H1 (cell line): ENCODE data around the gene KCNQ1. TPM values are rescaled to one million over a fixed set of nuclear protein-coding genes. Genes with fewer than 3 reads are reported as not detected.

Experiments
- CTCF ChIA-PET: fragments of 300-600 bp; sonication (Branson Sonifier 250); formaldehyde crosslinking; loops from one replicate; lab custom pipeline; 2021; ENCODE audit not compliant: partially characterized antibody; lab: Charles Lee
- POLR2A ChIA-PET: fragments of 300-600 bp; sonication (Branson Sonifier 250); formaldehyde crosslinking; loops from one replicate; lab custom pipeline; 2021; ENCODE audit warnings: inconsistent platforms; ENCODE audit not compliant: partially characterized antibody; lab: Charles Lee
- DNase-seq, 2 experiments: peaks; one replicate each; pipeline versions ENCODE4 v3.0.0 to v3.0.0-alpha.2; 2010 to 2022; ENCODE audit warnings: low spot score in 2 of 2, low read depth in 1 of 2, mixed read lengths in 1 of 2
- FAIRE-seq: peaks from 2 replicates; lab custom pipeline; 2011; peaks lifted over from hg19 to GRCh38; lab: Jason Lieb, UNC
- H2AFZ ChIP-seq: 2 replicates; pipeline ENCODE4 v1.8.1; 2012; ENCODE audit warnings: low read length, inconsistent platforms
- H2AK5ac ChIP-seq: 2 replicates; pipeline ENCODE4 v1.6.1; 2013; ENCODE audit warnings: low read depth, low read length
- H2BK120ac ChIP-seq: replicated peaks from 2 replicates; pipeline ENCODE3; 2013; ENCODE audit warnings: low read depth, low read length, inconsistent platforms
- H2BK12ac ChIP-seq: 2 replicates; pipeline ENCODE4 v1.6.1; 2013; ENCODE audit warnings: low read depth, low read length
- H2BK15ac ChIP-seq: 2 replicates; pipeline ENCODE4 v1.6.1; 2013; ENCODE audit warnings: low read length
- H2BK20ac ChIP-seq: 2 replicates; pipeline ENCODE4 v1.6.1; 2013; ENCODE audit warnings: low read length
- H2BK5ac ChIP-seq: 2 replicates; pipeline ENCODE4 v1.6.1; 2013; ENCODE audit warnings: low read depth, low read length
- H3K14ac ChIP-seq: 2 replicates; pipeline ENCODE4 v1.6.1; 2013; ENCODE audit warnings: inconsistent platforms; ENCODE audit not compliant: insufficient read length
- H3K18ac ChIP-seq: 2 replicates; pipeline ENCODE4 v1.6.1; 2013; ENCODE audit warnings: low read length; ENCODE audit errors: extremely low read depth
- H3K23ac ChIP-seq: 2 replicates; pipeline ENCODE4 v1.6.1; 2013; ENCODE audit warnings: inconsistent platforms; ENCODE audit not compliant: insufficient read length
- H3K23me2 ChIP-seq: 2 replicates; pipeline ENCODE4 v1.6.1; 2013; ENCODE audit warnings: low read depth, low read length
- H3K27ac ChIP-seq: 2 replicates; pipeline ENCODE4 v1.6.1; 2011; ENCODE audit warnings: low read depth, low read length, inconsistent platforms
- H3K27me3 ChIP-seq, 4 experiments: replicated peaks in 1 of 4; 1 replicate in 1 of 4; 2 replicates in 3 of 4; pipeline versions ENCODE4 v1.6.1 to v1.8.1; 2011 to 2013; ENCODE audit warnings: low read length in 3 of 4, mild to moderate bottlenecking in 3 of 4, inconsistent platforms in 2 of 4, mixed read lengths in 2 of 4, moderate library complexity in 1 of 4; ENCODE audit not compliant: control insufficient read depth in 3 of 4, insufficient read depth in 3 of 4; ENCODE audit errors: extremely low read depth in 1 of 4
- H3K36me3 ChIP-seq, 4 experiments: 2 replicates each; pipeline versions ENCODE4 v1.6.1 to v1.8.1; 2011 to 2013; ENCODE audit warnings: mild to moderate bottlenecking in 4 of 4, low read length in 3 of 4, moderate library complexity in 2 of 4, control low read depth in 1 of 4, inconsistent platforms in 1 of 4; ENCODE audit not compliant: insufficient read depth in 4 of 4, control insufficient read depth in 2 of 4
- H3K4ac ChIP-seq: replicated peaks from 2 replicates; pipeline ENCODE3; 2013; ENCODE audit warnings: low read length, low read depth, mixed read lengths, inconsistent platforms; ENCODE audit not compliant: insufficient read length
- H3K4me1 ChIP-seq, 4 experiments: replicated peaks in 1 of 4; 1 replicate in 1 of 4; 2 replicates in 3 of 4; pipeline versions ENCODE4 v1.6.1 to v1.8.1; 2011 to 2013; ENCODE audit warnings: low read length in 3 of 4, inconsistent platforms in 2 of 4, mixed read lengths in 1 of 4; ENCODE audit not compliant: insufficient read depth in 4 of 4, control insufficient read depth in 3 of 4
- H3K4me2 ChIP-seq, 2 experiments: 2 replicates each; pipeline versions ENCODE4 v1.6.1 to v1.8.1; 2011 to 2013; ENCODE audit warnings: low read depth in 2 of 2, low read length in 2 of 2, control low read depth in 1 of 2, inconsistent platforms in 1 of 2, mild to moderate bottlenecking in 1 of 2; ENCODE audit not compliant: insufficient read depth in 1 of 2
- H3K4me3 ChIP-seq, 4 experiments: fragments of 200-600, 300-600 bp in 1 of 4; sonication (generic), shearing (Covaris generic), sonication (Bioruptor Twin) in 1 of 4; 2 replicates each; pipeline versions ENCODE4 v1.5.1 to v1.8.1; 2011 to 2016; ENCODE audit warnings: low read length in 4 of 4, low read depth in 3 of 4, control low read depth in 2 of 4, inconsistent platforms in 2 of 4, mild to moderate bottlenecking in 2 of 4, mixed read lengths in 1 of 4, moderate library complexity in 1 of 4; ENCODE audit not compliant: insufficient read depth in 2 of 4; ENCODE audit errors: extremely low read depth in 1 of 4
- H3K56ac ChIP-seq: replicated peaks from 2 replicates; pipeline ENCODE3; 2013; ENCODE audit warnings: low read depth, mild to moderate bottlenecking, mixed read lengths, low read length, inconsistent platforms; ENCODE audit not compliant: insufficient read length
- H3K79me1 ChIP-seq: 2 replicates; pipeline ENCODE4 v1.6.1; 2013; ENCODE audit warnings: low read depth, low read length, control low read depth
- H3K79me2 ChIP-seq, 2 experiments: 2 replicates each; pipeline versions ENCODE4 v1.6.1 to v1.8.1; 2012 to 2013; ENCODE audit warnings: low read length in 2 of 2, mild to moderate bottlenecking in 2 of 2, inconsistent platforms in 1 of 2; ENCODE audit not compliant: insufficient read depth in 2 of 2, control insufficient read depth in 1 of 2
- H3K9ac ChIP-seq, 4 experiments: replicated peaks in 1 of 4; 1 replicate in 1 of 4; 2 replicates in 3 of 4; pipeline versions ENCODE4 v1.6.1 to v1.8.1; 2011 to 2013; ENCODE audit warnings: low read depth in 3 of 4, low read length in 3 of 4, control low read depth in 2 of 4, mild to moderate bottlenecking in 2 of 4, moderate library complexity in 2 of 4, inconsistent platforms in 1 of 4; ENCODE audit errors: extremely low read depth in 1 of 4
- H3K9me3 ChIP-seq, 2 experiments: 2 replicates each; pipeline versions ENCODE4 v1.6.1 to v1.8.1; 2012 to 2013; ENCODE audit warnings: mild to moderate bottlenecking in 2 of 2, moderate library complexity in 2 of 2, control low read depth in 1 of 2, inconsistent platforms in 1 of 2, low read depth in 1 of 2, low read length in 1 of 2, mixed read lengths in 1 of 2; ENCODE audit not compliant: insufficient read depth in 2 of 2
- H4K20me1 ChIP-seq, 2 experiments: replicated peaks in 1 of 2; 2 replicates each; pipeline versions ENCODE3 to v1.8.1; 2011 to 2013; ENCODE audit warnings: inconsistent platforms in 2 of 2, low read length in 2 of 2, mild to moderate bottlenecking in 1 of 2; ENCODE audit not compliant: insufficient read depth in 2 of 2, control insufficient read depth in 1 of 2
- H4K5ac ChIP-seq: 2 replicates; pipeline ENCODE4 v1.6.1; 2013; ENCODE audit warnings: low read length, low read depth, mixed read lengths, inconsistent platforms; ENCODE audit not compliant: insufficient read length
- H4K8ac ChIP-seq: 2 replicates; pipeline ENCODE4 v1.8.0; 2013; ENCODE audit warnings: mild to moderate bottlenecking, moderate library complexity, low read length, inconsistent platforms; ENCODE audit not compliant: insufficient read depth; ENCODE audit errors: extremely low read depth
- H4K91ac ChIP-seq: replicated peaks from 2 replicates; pipeline ENCODE3; 2013; ENCODE audit warnings: low read length, mixed read lengths, inconsistent platforms; ENCODE audit not compliant: insufficient read length
- CEBPB ChIP-seq: IDR thresholded peaks from 2 replicates; pipeline ENCODE4 v1.6.1; 2012; ENCODE audit warnings: low read depth, low read length
- CHD2 ChIP-seq: IDR thresholded peaks from 2 replicates; pipeline ENCODE4 v1.6.1; 2012; ENCODE audit warnings: low read length, improper control_type of control experiment
- KDM5A ChIP-seq: fragments of 200-600 bp; IDR thresholded peaks from 2 replicates; pipeline ENCODE4 v1.7.1; 2012; ENCODE audit warnings: mild to moderate bottlenecking, low read length, inconsistent platforms, mixed read lengths
- RNF2 ChIP-seq: fragments of 200-900, 300-1000 bp; sonication (generic); IDR thresholded peaks from 2 replicates; pipeline ENCODE4 v1.7.1; 2016; ENCODE audit warnings: borderline replicate concordance, low read depth, mild to moderate bottlenecking, antibody characterized with exemption, low read length; ENCODE audit not compliant: poor library complexity, severe bottlenecking; ENCODE audit errors: missing control alignments
- SIRT6 ChIP-seq: IDR thresholded peaks from one replicate; pipeline ENCODE4 v1.7.1; 2012; ENCODE audit warnings: low read length, inconsistent platforms
- SUZ12 ChIP-seq: fragments of 200-600 bp; sonication (generic); IDR thresholded peaks from 2 replicates; pipeline ENCODE4 v1.6.1; 2012; ENCODE audit warnings: mild to moderate bottlenecking, inconsistent platforms, low read length, moderate library complexity, mixed read lengths
- WGBS, 2 experiments: shearing (Covaris generic) in 1 of 2; methylation state at CpG; one replicate each; pipeline versions ENCODE4 v1.1.6 to v1.1.7; 2013 to 2015; ENCODE audit warnings: low lambda C conversion rate in 2 of 2, mixed read lengths in 2 of 2, inconsistent platforms in 1 of 2, low coverage in 1 of 2, missing lambda C conversion rate in 1 of 2; ENCODE audit not compliant: insufficient replicate concordance in 2 of 2, insufficient coverage in 1 of 2, insufficient read length in 1 of 2; ENCODE audit errors: extremely low coverage in 1 of 2, missing lambda C conversion rate in 1 of 2; 5-methylcytosine and 5-hydroxymethylcytosine counted together
- polyA plus RNA-seq, 7 experiments: library from polyadenylated mRNA; depleted of rRNA in 3 of 7; stranded (reverse) in 5 of 7; unstranded in 2 of 7; fragments of >200 nt in 5 of 7; fragments of 200-250 nt in 2 of 7; gene quantifications; 1 replicate in 5 of 7; 2 replicates in 1 of 7; 4 replicates in 1 of 7; pipeline versions ENCODE4 v1.2.1 to v1.2.3, GENCODE V29; 2011 to 2013; ENCODE audit warnings: missing spikeins in 2 of 7, mixed read lengths in 2 of 7
- total RNA-seq: library from RNA; stranded (reverse); fragmentation: NEBNext Ultra II Directional; extraction: Animal tissue kit (Norgen Biotek cat#: 25700); gene quantifications from 2 replicates; pipeline ENCODE4 v1.2.1, GENCODE V29; 2021
- TF ChIP-seq, protein P1 (sequence below): IDR thresholded peaks from 2 replicates; pipeline ENCODE4 v1.6.1; 2011; ENCODE audit warnings: low read length, improper control_type of control experiment
- TF ChIP-seq, protein P2 (sequence below): IDR thresholded peaks from 2 replicates; pipeline ENCODE4 v1.6.1; 2012; ENCODE audit warnings: low read length, inconsistent platforms

The KCNQ1 gene
- total and polyA plus RNA-seq, 2 of the 8 experiments (the other 6 are each of a cell fraction or from before 2014, with no cell fraction given): 1.9 to 2.0 TPM

- Histone ChIP-seq H2AK5ac (no peak overlapping the region), H3K79me2 (no peaks in the 10 kb centered on the region), H2AFZ (no peak overlapping the region), H2BK15ac (peak overlapping the region; percentile 31; the same call in 1 of the 2 replicates), H4K91ac (no peak overlapping the region), H3K14ac (no peak overlapping the region), H2BK120ac (no peak overlapping the region), H3K56ac (no peak overlapping the region), H3K23ac (no peak overlapping the region), H3K4me3 (no peak overlapping the region), H3K4me1 (peaks cover 0 to 5% (median 2%) of the 10 kb centered on the region in 4 experiments; a peak in 4 of 7 replicates), H2BK20ac (no peak overlapping the region), H3K4ac (no peak overlapping the region), H4K5ac (no peak overlapping the region), H3K27me3 (peaks cover 0 to 27% (median 16%) of the 10 kb centered on the region in 4 experiments; a peak in 6 of 7 replicates), H3K79me1 (no peaks in the 10 kb centered on the region), H3K23me2 (peaks cover 4% of the 10 kb centered on the region; the same call in 1 of the 2 replicates), H2BK5ac (no peak overlapping the region), H3K27ac (no peak overlapping the region), H3K9ac (no peak overlapping the region), H2BK12ac (peak overlapping the region; percentile 7; the same call in 1 of the 2 replicates), H3K18ac (no peak overlapping the region), H3K9me3 (peaks cover 0 to 4% of the 10 kb centered on the region in 2 experiments; a peak in 1 of 4 replicates), H3K36me3 (no peaks in the 10 kb centered on the region), H4K8ac (no peak overlapping the region), H3K4me2 (no peak overlapping the region), H4K20me1 (no peaks in the 10 kb centered on the region)
- ChIA-PET POLR2A (no interaction called here), CTCF (interaction anchor here (0.6 to 2.2 kb wide), 5 partner anchors 91 to 378 kb away, joined by 3 to 10 read pairs (median 3); no protein-coding TSS in a partner anchor)
- DNase-seq (peak in 1 of 2 experiments; percentile 42), FAIRE-seq (no peak)
- WGBS, 2 experiments: 89% methylated on average over 12 of the region's 12 CpGs; no CpG with 5 or more reads in 1 of the 2 experiments
- TF ChIP-seq, protein P1, sequence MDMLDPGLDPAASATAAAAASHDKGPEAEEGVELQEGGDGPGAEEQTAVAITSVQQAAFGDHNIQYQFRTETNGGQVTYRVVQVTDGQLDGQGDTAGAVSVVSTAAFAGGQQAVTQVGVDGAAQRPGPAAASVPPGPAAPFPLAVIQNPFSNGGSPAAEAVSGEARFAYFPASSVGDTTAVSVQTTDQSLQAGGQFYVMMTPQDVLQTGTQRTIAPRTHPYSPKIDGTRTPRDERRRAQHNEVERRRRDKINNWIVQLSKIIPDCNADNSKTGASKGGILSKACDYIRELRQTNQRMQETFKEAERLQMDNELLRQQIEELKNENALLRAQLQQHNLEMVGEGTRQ: no peak
- TF ChIP-seq CHD2: no peak
- no peak for TF ChIP-seq KDM5A
- no peak for TF ChIP-seq SIRT6
- TF ChIP-seq RNF2: no peak
- TF ChIP-seq CEBPB: no peak
- TF ChIP-seq, protein P2, sequence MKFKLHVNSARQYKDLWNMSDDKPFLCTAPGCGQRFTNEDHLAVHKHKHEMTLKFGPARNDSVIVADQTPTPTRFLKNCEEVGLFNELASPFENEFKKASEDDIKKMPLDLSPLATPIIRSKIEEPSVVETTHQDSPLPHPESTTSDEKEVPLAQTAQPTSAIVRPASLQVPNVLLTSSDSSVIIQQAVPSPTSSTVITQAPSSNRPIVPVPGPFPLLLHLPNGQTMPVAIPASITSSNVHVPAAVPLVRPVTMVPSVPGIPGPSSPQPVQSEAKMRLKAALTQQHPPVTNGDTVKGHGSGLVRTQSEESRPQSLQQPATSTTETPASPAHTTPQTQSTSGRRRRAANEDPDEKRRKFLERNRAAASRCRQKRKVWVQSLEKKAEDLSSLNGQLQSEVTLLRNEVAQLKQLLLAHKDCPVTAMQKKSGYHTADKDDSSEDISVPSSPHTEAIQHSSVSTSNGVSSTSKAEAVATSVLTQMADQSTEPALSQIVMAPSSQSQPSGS: no peak
- no peak for TF ChIP-seq SUZ12
Measured at GRCh38 chr11:2800655-2801531, 356.1 kb downstream of the KCNQ1 start.
